SK-N-SH treated with all-trans-retinoic acid at 6 μM for 48 hours (cell line): ENCODE results near the gene TAMALIN.

Experiments
- ARNTL ChIP-seq: fragments of 450-650 bp; formaldehyde crosslinking; IDR thresholded peaks from 2 replicates; pipeline ENCODE4 v1.5.0; 2020; ENCODE audit warnings: low read depth, mild to moderate bottlenecking, moderate library complexity, borderline replicate concordance
- BACH2 ChIP-seq: fragments of 250-450 bp; sonication (Bioruptor Pico); IDR thresholded peaks from 2 replicates; pipeline ENCODE4 v1.9.0; 2021; ENCODE audit warnings: mild to moderate bottlenecking, borderline replicate concordance
- CREB5 ChIP-seq: fragments of 250-450 bp; sonication (Bioruptor Pico); IDR thresholded peaks from 2 replicates; pipeline ENCODE4 v1.5.1; 2020; ENCODE audit warnings: low read depth, mild to moderate bottlenecking, moderate library complexity
- GLIS3 ChIP-seq: fragments of 250-450 bp; sonication (Bioruptor Pico); IDR thresholded peaks from 2 replicates; pipeline ENCODE4 v1.5.0; 2020; ENCODE audit warnings: mild to moderate bottlenecking, moderate library complexity
- ISL1 ChIP-seq: fragments of 250-450 bp; sonication (Bioruptor Pico); IDR thresholded peaks from 2 replicates; pipeline ENCODE4 v2.1.2; 2022; ENCODE audit warnings: mild to moderate bottlenecking, moderate library complexity
- OSR1 ChIP-seq: fragments of 250-450 bp; sonication (Bioruptor Pico); IDR thresholded peaks from 2 replicates; pipeline ENCODE4 v1.8.0; 2022; ENCODE audit warnings: moderate library complexity, mild to moderate bottlenecking, inconsistent platforms
- PPARA ChIP-seq: fragments of 250-450 bp; sonication (Bioruptor Pico); IDR thresholded peaks from 2 replicates; pipeline ENCODE4 v1.5.0; 2020; ENCODE audit warnings: mild to moderate bottlenecking, borderline replicate concordance
- RARB ChIP-seq: fragments of 250-450 bp; sonication (Bioruptor Pico); IDR thresholded peaks from 2 replicates; pipeline ENCODE4 v1.8.0; 2021; ENCODE audit warnings: mild to moderate bottlenecking, moderate library complexity
- SNAI2 ChIP-seq: fragments of 250-450 bp; sonication (Bioruptor Pico); IDR thresholded peaks from 2 replicates; pipeline ENCODE4 v1.5.0; 2020; ENCODE audit warnings: mild to moderate bottlenecking, moderate library complexity
- TCF4 ChIP-seq: fragments of 250-450 bp; sonication (Bioruptor Pico); IDR thresholded peaks from 2 replicates; pipeline ENCODE4 v1.8.0; 2021; ENCODE audit warnings: mild to moderate bottlenecking, moderate library complexity, borderline replicate concordance
- TOX ChIP-seq: fragments of 250-450 bp; sonication (Bioruptor Pico); IDR thresholded peaks from 2 replicates; pipeline ENCODE4 v1.8.0; 2021; ENCODE audit warnings: mild to moderate bottlenecking, moderate library complexity, borderline replicate concordance
- ZNF565 ChIP-seq: fragments of 450-650 bp; formaldehyde crosslinking; conservative IDR thresholded peaks from 2 replicates; pipeline ENCODE4 v1.5.0; 2020; ENCODE audit warnings: low read depth, mild to moderate bottlenecking, moderate library complexity
- ZNF8 ChIP-seq: fragments of 450-650 bp; formaldehyde crosslinking; IDR thresholded peaks from 2 replicates; pipeline ENCODE4 v1.5.0; 2020; ENCODE audit warnings: mild to moderate bottlenecking, moderate library complexity

- TF ChIP-seq ARNTL (CRISPR knock-in tag) (no peak), ISL1 (CRISPR knock-in tag) (no peak), TOX (CRISPR knock-in tag) (no peak), ZNF8 (CRISPR knock-in tag) (no peak), ZNF565 (CRISPR knock-in tag) (no peak), PPARA (CRISPR knock-in tag) (no peak), GLIS3 (CRISPR knock-in tag) (no peak), RARB (no peak), TCF4 (CRISPR knock-in tag) (no peak), BACH2 (CRISPR knock-in tag) (no peak), SNAI2 (no peak), OSR1 (CRISPR knock-in tag) (no peak), CREB5 (no peak)
Measured at GRCh38 chr12:52033446-52034140, 26.8 kb downstream of the TAMALIN start.
